Vagina (tissue), 2 donors: Measurements from ENCODE around the gene ARAP1. TPM values are rescaled to one million over a fixed set of nuclear protein-coding genes. Genes with fewer than 3 reads are reported as not detected.

Experiments
- DNase-seq, 2 donors: peaks; one replicate each; pipeline ENCODE4 v3.0.0-alpha.2; 2017; ENCODE audit errors: extremely low spot score in 2 of 2
- H3K27ac ChIP-seq: fragments of 200-600 bp; sonication (generic); one replicate; pipeline ENCODE4 v1.5.1; 2019
- H3K27me3 ChIP-seq: fragments of 200-600 bp; sonication (generic); one replicate; pipeline ENCODE4 v1.5.1; 2019
- H3K36me3 ChIP-seq, 2 donors: fragments of 200-600 bp; sonication (generic); one replicate each; pipeline ENCODE4 v1.5.1; 2017 to 2019
- H3K4me1 ChIP-seq: fragments of 200-600 bp; sonication (generic); one replicate; pipeline ENCODE4 v1.5.1; 2019
- H3K4me3 ChIP-seq, 2 donors: fragments of 200-600 bp; sonication (generic); 1 replicate in 1 of 2; 2 replicates in 1 of 2; pipeline ENCODE4 v1.5.1; 2016 to 2019
- H3K9me3 ChIP-seq: fragments of 200-600 bp; sonication (generic); one replicate; pipeline ENCODE4 v1.5.1; 2019
- POLR2A ChIP-seq, 2 donors: fragments of 450-650 bp; IDR thresholded peaks; one replicate each; pipeline ENCODE4 v1.6.1; 2017; ENCODE audit warnings: antibody characterized with exemption in 2 of 2, mild to moderate bottlenecking in 2 of 2, moderate library complexity in 2 of 2
- POLR2AphosphoS5 ChIP-seq, 2 donors: sonication (generic); formaldehyde crosslinking; IDR thresholded peaks; one replicate each; pipeline ENCODE4 v1.9.0; 2017; ENCODE audit warnings: antibody characterized with exemption in 2 of 2, mild to moderate bottlenecking in 2 of 2, low read depth in 1 of 2; ENCODE audit not compliant: insufficient read depth in 1 of 2
- intact Hi-C: fragments of 100-400 bp; cut with DNase I; formaldehyde crosslinking; loops from one replicate; pipeline ENCODE4 v1.15.1; 2023
- total RNA-seq: library from RNA; depleted of rRNA; stranded (reverse); fragments of >200 nt; gene quantifications from one replicate; pipeline ENCODE4 v1.2.3, GENCODE V29; 2016
- TF ChIP-seq, protein P1 (sequence below), 3 experiments: fragments of 450-650 bp in 2 of 3; fragments of 200-600 bp in 1 of 3; sonication (generic) in 1 of 3; IDR thresholded peaks; one replicate each; pipeline ENCODE4 v1.5.1; 2017 to 2019; ENCODE audit warnings: antibody characterized with exemption in 3 of 3, mild to moderate bottlenecking in 2 of 3, moderate library complexity in 2 of 3

ARAP1 gene
- total RNA-seq, 1 donor from 2014 or later, result 59.2 TPM

DNA sequence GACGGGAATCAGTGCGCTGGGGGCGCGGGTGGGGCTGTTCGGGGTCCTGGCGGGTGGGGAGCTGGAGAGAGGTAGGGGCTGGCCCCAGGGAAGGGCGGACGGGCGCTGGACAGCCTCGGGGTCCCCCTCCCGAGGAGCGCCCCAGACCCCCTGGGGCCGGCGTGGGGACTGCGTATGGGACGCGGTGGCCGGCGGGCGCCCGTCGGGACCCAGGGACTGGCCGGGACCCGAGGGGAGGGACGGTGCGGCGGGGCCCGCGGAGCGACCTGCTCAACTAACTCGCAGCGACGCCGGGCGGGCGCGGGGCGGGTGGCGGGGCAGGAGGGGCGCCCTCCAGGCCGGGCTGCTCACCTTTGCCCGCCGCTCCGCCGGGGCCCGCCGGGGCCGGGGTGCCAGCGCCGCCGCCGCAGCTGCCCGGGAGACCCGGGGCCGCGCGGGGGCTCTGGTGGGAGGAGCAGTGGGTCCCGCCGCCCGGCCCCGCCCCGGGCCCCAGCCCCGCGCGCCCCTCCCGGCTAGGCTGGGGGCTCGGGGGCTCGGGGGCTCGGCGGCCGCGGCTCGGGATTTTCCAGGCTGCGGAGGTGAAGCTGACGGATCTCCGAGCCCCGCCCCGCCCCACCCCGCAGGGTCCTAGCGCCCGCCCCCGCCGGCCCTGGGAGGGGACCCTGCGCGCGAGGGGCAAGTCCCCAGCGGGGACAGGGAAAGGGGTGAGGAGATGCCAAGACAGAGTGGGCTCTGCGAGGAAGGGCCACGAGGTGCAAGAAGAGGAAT, 29.3 kb upstream of the ARAP1 start:
- no peaks in the 10 kb centered on the region for H3K9me3 ChIP-seq
- no peak for DNase-seq
- H3K27me3 ChIP-seq, result no peaks in the 10 kb centered on the region
- peak overlapping the region; percentile 75 for H3K27ac ChIP-seq
- TF ChIP-seq, protein P1, sequence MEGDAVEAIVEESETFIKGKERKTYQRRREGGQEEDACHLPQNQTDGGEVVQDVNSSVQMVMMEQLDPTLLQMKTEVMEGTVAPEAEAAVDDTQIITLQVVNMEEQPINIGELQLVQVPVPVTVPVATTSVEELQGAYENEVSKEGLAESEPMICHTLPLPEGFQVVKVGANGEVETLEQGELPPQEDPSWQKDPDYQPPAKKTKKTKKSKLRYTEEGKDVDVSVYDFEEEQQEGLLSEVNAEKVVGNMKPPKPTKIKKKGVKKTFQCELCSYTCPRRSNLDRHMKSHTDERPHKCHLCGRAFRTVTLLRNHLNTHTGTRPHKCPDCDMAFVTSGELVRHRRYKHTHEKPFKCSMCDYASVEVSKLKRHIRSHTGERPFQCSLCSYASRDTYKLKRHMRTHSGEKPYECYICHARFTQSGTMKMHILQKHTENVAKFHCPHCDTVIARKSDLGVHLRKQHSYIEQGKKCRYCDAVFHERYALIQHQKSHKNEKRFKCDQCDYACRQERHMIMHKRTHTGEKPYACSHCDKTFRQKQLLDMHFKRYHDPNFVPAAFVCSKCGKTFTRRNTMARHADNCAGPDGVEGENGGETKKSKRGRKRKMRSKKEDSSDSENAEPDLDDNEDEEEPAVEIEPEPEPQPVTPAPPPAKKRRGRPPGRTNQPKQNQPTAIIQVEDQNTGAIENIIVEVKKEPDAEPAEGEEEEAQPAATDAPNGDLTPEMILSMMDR (IDR thresholded peaks at IDR 0.05), result no peak
- TF ChIP-seq POLR2A (IDR thresholded peaks at IDR 0.05) (no peak), POLR2AphosphoS5 (IDR thresholded peaks at IDR 0.05; ENCODE audit: insufficient read depth in 1 of 2, low read depth in 1 of 2) (no peak)
- intact Hi-C loops, result no loop called here
- H3K36me3 ChIP-seq, result no peaks in the 10 kb centered on the region
- H3K4me3 ChIP-seq, result peak overlapping the region; percentile 55 to 74
- peaks cover 53% of the 10 kb centered on the region for H3K4me1 ChIP-seq

DNA sequence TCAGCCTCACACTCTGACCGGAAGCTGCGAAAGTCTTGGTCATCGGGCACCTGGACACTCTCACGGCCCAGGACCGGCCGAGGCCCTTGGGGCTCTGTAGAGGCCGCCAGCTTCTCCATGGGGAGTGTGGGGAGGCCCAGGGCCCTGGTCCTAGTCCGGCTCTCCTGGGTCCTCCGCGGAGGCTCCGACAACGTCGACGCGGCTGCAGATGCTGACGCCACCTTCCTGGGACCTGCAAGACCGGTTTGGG, 28.8 kb upstream of the ARAP1 start:
- H3K9me3 ChIP-seq, result no peaks in the 10 kb centered on the region
- H3K4me1 ChIP-seq, result peaks cover 53% of the 10 kb centered on the region
- intact Hi-C loops, result no loop called here
- DNase-seq, result no peak
- no peaks in the 10 kb centered on the region for H3K27me3 ChIP-seq
- H3K27ac ChIP-seq, result peak overlapping the region; percentile 75
- TF ChIP-seq POLR2A (IDR thresholded peaks at IDR 0.05), result no peak
- peak in 1 of 2 donors; percentile 16 for TF ChIP-seq POLR2AphosphoS5 (IDR thresholded peaks at IDR 0.05; ENCODE audit: insufficient read depth in 1 of 2, low read depth in 1 of 2)
- TF ChIP-seq, protein P1 (IDR thresholded peaks at IDR 0.05), result no peak
- H3K36me3 ChIP-seq, result no peaks in the 10 kb centered on the region
- peak overlapping the region; percentile 55 to 74 for H3K4me3 ChIP-seq

DNA sequence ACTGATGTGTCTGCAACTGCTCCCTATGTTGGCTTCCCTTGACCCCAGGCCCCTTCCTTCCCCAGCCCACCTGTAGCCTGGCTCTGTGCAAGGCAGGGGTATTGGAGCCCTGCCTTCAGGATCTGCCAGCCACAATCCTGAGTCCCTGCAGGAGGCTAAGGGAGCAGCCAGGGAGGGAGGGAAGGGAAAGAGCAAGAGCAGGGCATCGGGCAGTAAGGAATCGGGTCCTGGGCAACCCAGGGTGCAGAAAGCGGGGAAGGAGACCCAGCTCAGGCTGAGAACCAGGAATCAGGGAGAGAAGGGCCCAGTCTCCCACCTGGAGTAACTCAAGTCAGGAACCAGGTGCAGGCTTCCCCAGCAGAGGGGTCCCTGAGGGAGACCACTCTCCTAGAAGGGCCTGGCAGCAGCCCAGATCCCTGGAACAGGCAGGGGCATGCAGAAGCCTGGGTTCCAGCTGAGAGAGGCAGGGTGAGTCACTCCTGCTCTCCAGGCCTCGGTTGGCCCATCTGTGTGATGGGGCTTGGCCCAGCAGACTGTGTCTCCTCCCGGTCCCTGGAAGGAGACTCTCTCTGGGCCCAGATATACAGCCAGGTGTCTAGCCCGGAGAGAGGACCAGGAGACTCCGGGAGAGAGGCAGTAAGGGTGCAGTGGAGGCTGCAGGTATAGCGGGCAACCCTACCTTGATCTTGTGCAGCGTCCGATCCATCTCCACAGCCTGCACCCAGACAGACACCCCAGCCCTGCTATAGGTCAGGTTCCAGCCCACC, 28.3 kb upstream of the ARAP1 start:
- intact Hi-C loops, result no loop called here
- DNase-seq, result no peak
- no peaks in the 10 kb centered on the region for H3K36me3 ChIP-seq
- peaks cover 57% of the 10 kb centered on the region for H3K4me1 ChIP-seq
- no peaks in the 10 kb centered on the region for H3K27me3 ChIP-seq
- peak overlapping the region; percentile 55 to 74 for H3K4me3 ChIP-seq
- peak overlapping the region; percentile 75 for H3K27ac ChIP-seq
- no peaks in the 10 kb centered on the region for H3K9me3 ChIP-seq
- TF ChIP-seq POLR2A (IDR thresholded peaks at IDR 0.05) (no peak), POLR2AphosphoS5 (IDR thresholded peaks at IDR 0.05; ENCODE audit: insufficient read depth in 1 of 2, low read depth in 1 of 2) (no peak)
- TF ChIP-seq, protein P1 (IDR thresholded peaks at IDR 0.05), result no peak

DNA sequence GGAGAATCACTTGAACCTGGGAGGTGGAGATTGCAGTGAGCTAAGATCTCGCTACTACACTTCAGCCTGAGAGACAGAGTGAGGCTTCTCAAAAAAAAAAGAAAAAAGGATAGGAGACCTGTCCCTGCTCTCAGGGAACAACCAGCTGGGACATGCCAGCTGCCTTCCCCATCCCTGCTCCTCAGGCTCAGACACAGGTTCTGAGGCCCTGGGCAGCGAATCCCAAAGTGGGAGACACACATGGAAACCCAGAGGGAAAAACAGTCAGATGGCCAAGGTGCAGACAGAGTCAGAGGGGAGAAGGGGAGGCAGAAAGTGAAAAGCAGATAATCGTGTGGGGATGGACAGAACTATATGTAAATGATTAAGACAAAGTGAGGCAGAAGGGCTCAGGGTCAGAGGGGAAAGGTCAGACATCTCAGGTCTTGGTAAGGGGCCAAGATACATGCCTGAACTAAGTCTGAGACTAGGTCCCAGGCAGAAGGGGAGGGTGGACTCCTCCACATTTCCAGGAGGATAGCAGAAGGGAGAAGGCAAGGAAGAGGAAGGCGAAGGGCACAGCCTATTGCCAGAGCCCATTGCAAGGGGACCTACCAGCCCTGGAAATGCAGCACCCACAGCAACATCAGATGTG, 27.4 kb upstream of the ARAP1 start:
- no peak for DNase-seq
- Histone ChIP-seq H3K9me3 (no peaks in the 10 kb centered on the region), H3K27ac (peak overlapping the region; percentile 75), H3K36me3 (no peaks in the 10 kb centered on the region), H3K4me1 (peaks cover 66% of the 10 kb centered on the region), H3K4me3 (peak overlapping the region in 1 of 2 donors; percentile 55), H3K27me3 (no peaks in the 10 kb centered on the region)
- intact Hi-C loops, result no loop called here
- TF ChIP-seq, protein P1 (IDR thresholded peaks at IDR 0.05), result no peak
- TF ChIP-seq POLR2A (IDR thresholded peaks at IDR 0.05) (no peak), POLR2AphosphoS5 (IDR thresholded peaks at IDR 0.05; ENCODE audit: insufficient read depth in 1 of 2, low read depth in 1 of 2) (no peak)
